GM12878 (cell line): ENCODE measurements around the gene SERHL2. TPM values are rescaled to one million over a fixed set of nuclear protein-coding genes. Genes with fewer than 3 reads are reported as not detected.
"Not testable (repeated sequence)": the region's sequence is repeated elsewhere in the genome, so short reads cannot be mapped to it uniquely, and the experiment has no call there.

Experiments used
- ATAC-seq: fragments of 200-7000 bp; cut with Tn5 transposase; 3 replicates; pipeline ENCODE4 v1.9.1; 2020; ENCODE audit warnings: mild to moderate bottlenecking, moderate library complexity
- BruUV-seq: library from RNA; stranded (reverse); fragments of 400-500 nt; replicated peaks from 2 replicates; lab custom pipeline; 2021; lab: Mats Ljungman, UMichigan
- CTCF ChIA-PET: fragments of 300-600 bp; sonication (Branson Sonifier 250); formaldehyde crosslinking; extraction: SDS; loops from one replicate; lab custom pipeline; 2021; ENCODE audit warnings: inconsistent platforms; lab: Yijun Ruan, JAX
- POLR2A ChIA-PET: fragments of 350-600 bp; formaldehyde crosslinking; extraction: SDS; loops from one replicate; lab custom pipeline; 2021; ENCODE audit warnings: inconsistent platforms; lab: Charles Lee
- RAD21 ChIA-PET: fragments of 300-600 bp; sonication (Branson Sonifier 250); formaldehyde crosslinking; loops from one replicate; lab custom pipeline; 2023; ENCODE audit warnings: antibody characterized with exemption; ENCODE audit not compliant: unreplicated experiment; lab: Charles Lee
- SMC1A ChIA-PET: fragments of 300-600 bp; sonication (Branson Sonifier 250); formaldehyde crosslinking; loops from one replicate; lab custom pipeline; 2023; ENCODE audit not compliant: unreplicated experiment, uncharacterized antibody; lab: Charles Lee
- DNase-seq: peaks from one replicate; pipeline ENCODE4 v3.0.0-alpha.2; 2011; ENCODE audit warnings: low read depth, low spot score
- FAIRE-seq: peaks from 3 replicates; lab custom pipeline; 2011; peaks lifted over from hg19 to GRCh38; lab: Jason Lieb, UNC
- H2AFZ ChIP-seq: 2 replicates; pipeline ENCODE4 v1.6.0; 2011; ENCODE audit warnings: low read depth, low read length, control low read depth; ENCODE audit not compliant: control insufficient read depth
- H3K27ac ChIP-seq: 2 replicates; pipeline ENCODE4 v1.5.1; 2011; ENCODE audit warnings: control low read depth; ENCODE audit not compliant: control insufficient read depth, insufficient read depth
- H3K27me3 ChIP-seq, 2 experiments: replicated peaks in 1 of 2; 2 replicates each; pipeline versions ENCODE4 v1.6.0 to v1.6.1; 2011; ENCODE audit warnings: low read length in 1 of 2; ENCODE audit not compliant: control insufficient read depth in 2 of 2, insufficient read depth in 2 of 2
- H3K36me3 ChIP-seq, 2 experiments: 2 replicates each; pipeline ENCODE4 v1.5.1; 2011; ENCODE audit warnings: low read length in 1 of 2; ENCODE audit not compliant: control insufficient read depth in 2 of 2, insufficient read depth in 2 of 2
- H3K4me1 ChIP-seq: 2 replicates; pipeline ENCODE4 v1.6.1; 2011; ENCODE audit warnings: mild to moderate bottlenecking, low read length, moderate library complexity, mixed read lengths; ENCODE audit not compliant: control insufficient read depth, insufficient read depth
- H3K4me2 ChIP-seq: 2 replicates; pipeline ENCODE4 v1.6.0; 2011; ENCODE audit warnings: control low read depth; ENCODE audit not compliant: control insufficient read depth, insufficient read depth
- H3K4me3 ChIP-seq: fragments of 200-600 bp; sonication (generic); 2 replicates; pipeline ENCODE4 v1.5.1; 2016
- H3K79me2 ChIP-seq: 2 replicates; pipeline ENCODE4 v1.6.0; 2011; ENCODE audit warnings: low read length; ENCODE audit not compliant: control insufficient read depth, insufficient read depth
- H3K9ac ChIP-seq: 2 replicates; pipeline ENCODE4 v1.8.0; 2011; ENCODE audit warnings: low read length, control low read depth, mixed read lengths; ENCODE audit not compliant: control insufficient read depth, insufficient read depth
- H3K9me3 ChIP-seq: replicated peaks from 3 replicates; pipeline ENCODE4 v1.5.1; 2011; ENCODE audit warnings: mild to moderate bottlenecking, low read length; ENCODE audit not compliant: control insufficient read depth, insufficient read depth
- H4K20me1 ChIP-seq: 2 replicates; pipeline ENCODE4 v1.6.0; 2011; ENCODE audit not compliant: control insufficient read depth, insufficient read depth
- BCL11A ChIP-seq: IDR thresholded peaks from 2 replicates; pipeline ENCODE4 v1.6.1; 2011; ENCODE audit warnings: low read depth, low read length
- DPF2 ChIP-seq: fragments of 450-650 bp; IDR thresholded peaks from 2 replicates; pipeline ENCODE4 v1.6.1; 2017; ENCODE audit warnings: mild to moderate bottlenecking
- FOXK2 ChIP-seq: fragments of 450-650 bp; IDR thresholded peaks from 2 replicates; pipeline ENCODE4 v1.6.1; 2017; ENCODE audit warnings: mild to moderate bottlenecking, moderate library complexity
- whole genome bisulfite sequencing: methylation state at CpG from one replicate; pipeline ENCODE4 v1.1.6; 2016; ENCODE audit warnings: low lambda C conversion rate; ENCODE audit not compliant: insufficient replicate concordance, insufficient coverage; ENCODE audit errors: missing lambda C conversion rate; 5-methylcytosine and 5-hydroxymethylcytosine counted together
- in situ Hi-C: fragments of 300-500 bp; cut with MboI; formaldehyde crosslinking; loops from 9 replicates; pipeline ENCODE4 v1.14.3; 2018; ENCODE audit warnings: mixed read lengths
- intact Hi-C: fragments of 100-400 bp; cut with micrococcal nuclease; formaldehyde crosslinking; loops from one replicate; pipeline ENCODE4 v1.14.2; 2022; ENCODE audit not compliant: unreplicated experiment
- polyA plus RNA-seq, 11 experiments: library from polyadenylated mRNA; depleted of rRNA in 4 of 11; unstranded in 6 of 11; stranded (reverse) in 5 of 11; fragments of >200 nt; fragmentation: Nextera tagmentation in 4 of 11; fragmentation: Illumina TruSeq in 1 of 11; extraction: Ambion mirVana in 4 of 11; extraction: Trizol in 1 of 11; gene quantifications; 1 replicate in 1 of 11; 2 replicates in 10 of 11; pipeline versions ENCODE4 v1.2.1 to v1.2.3, GENCODE V29; 2011 to 2016; ENCODE audit warnings: inconsistent platforms in 2 of 11, missing spikeins in 2 of 11, low read depth in 1 of 11
- total RNA-seq, 4 experiments: library from RNA; depleted of rRNA in 3 of 4; stranded (reverse); fragments of >200 nt in 3 of 4; fragmentation: Illumina TruSeq in 1 of 4; extraction: Trizol in 1 of 4; gene quantifications; 2 replicates each; pipeline versions ENCODE4 v1.2.1 to v1.2.3, GENCODE V29; 2013 to 2021

The SERHL2 gene
- total and polyA plus RNA-seq, 10 of the 15 experiments (the other 5 are each of a cell fraction or from before 2014, with no cell fraction given) = 0.63 to 2.0 (median 1.2) TPM

DNA sequence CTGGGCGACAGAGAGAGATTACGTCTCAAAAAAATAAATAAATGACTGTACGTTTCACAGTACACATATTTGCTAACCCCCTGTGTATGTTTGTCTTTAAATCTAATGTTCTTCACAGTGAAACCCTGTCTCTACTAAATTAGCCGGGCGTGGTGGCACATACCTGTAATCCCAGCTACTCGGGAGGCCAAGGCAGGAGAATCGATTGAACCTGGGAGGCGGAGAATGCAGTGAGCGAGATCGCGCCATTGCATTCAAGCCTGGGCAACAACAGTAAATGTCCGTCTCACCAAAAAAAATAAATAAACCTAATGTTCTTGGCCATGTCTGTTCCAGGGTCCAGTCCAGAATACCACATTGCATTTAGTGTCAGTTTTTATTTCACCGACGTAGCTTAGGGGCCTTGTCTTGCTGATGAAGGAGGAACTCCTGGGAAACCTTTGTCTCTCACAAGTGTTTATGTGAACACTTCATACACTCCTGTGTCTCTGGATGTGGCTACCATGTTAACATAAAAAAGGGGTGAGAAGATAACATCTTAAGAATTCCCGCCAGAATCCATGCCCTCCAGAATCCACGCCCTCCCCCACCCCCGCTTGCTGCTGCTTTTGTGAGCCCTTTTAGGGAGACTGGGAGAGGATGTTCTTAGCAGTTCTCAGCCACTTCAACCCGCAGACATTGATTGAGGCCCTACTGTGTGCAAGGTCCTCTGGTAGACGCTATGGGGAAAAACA is 5.0 kb upstream of the SERHL2 start:
- H3K9ac ChIP-seq = no peak overlapping the region
- ChIA-PET SMC1A (interaction anchor here (1.0 kb wide), 2 partner anchors 12 to 15 kb away, joined by 3 to 5 read pairs; no protein-coding TSS in a partner anchor), CTCF (no interaction called here), POLR2A (interaction anchor here (0.8 to 1.0 kb wide), 2 partner anchors 8 to 104 kb away, joined by 3 to 7 read pairs; no protein-coding TSS in a partner anchor), RAD21 (interaction anchor here (1.9 kb wide), 1 partner anchor 16 kb away, joined by 4 read pairs; no protein-coding TSS in a partner anchor)
- no peak overlapping the region for H3K4me3 ChIP-seq
- no peak for FAIRE-seq
- no peaks in the 10 kb centered on the region for H3K9me3 ChIP-seq
- TF ChIP-seq DPF2 (0 out of 2 replicates have a peak, but pooled peaks have one; percentile 32), BCL11A (no peak)
- no peaks in the 10 kb centered on the region for H3K27me3 ChIP-seq
- no peaks in the 10 kb centered on the region for H3K36me3 ChIP-seq
- no peak overlapping the region for H2AFZ ChIP-seq
- no peaks in the 10 kb centered on the region for H4K20me1 ChIP-seq
- H3K27ac ChIP-seq = no peak overlapping the region
- DNase-seq = no peak
- ATAC-seq = no peak
- H3K79me2 ChIP-seq = no peaks in the 10 kb centered on the region
- WGBS = 83% methylated on average over 19 of the region's 19 CpGs
- intact Hi-C loops = no loop called here
- H3K4me1 ChIP-seq = peaks cover 18% of the 10 kb centered on the region
- H3K4me2 ChIP-seq = no peak overlapping the region
- no TSS peak for BruUV-seq
- in situ Hi-C loops = no loop called here

DNA sequence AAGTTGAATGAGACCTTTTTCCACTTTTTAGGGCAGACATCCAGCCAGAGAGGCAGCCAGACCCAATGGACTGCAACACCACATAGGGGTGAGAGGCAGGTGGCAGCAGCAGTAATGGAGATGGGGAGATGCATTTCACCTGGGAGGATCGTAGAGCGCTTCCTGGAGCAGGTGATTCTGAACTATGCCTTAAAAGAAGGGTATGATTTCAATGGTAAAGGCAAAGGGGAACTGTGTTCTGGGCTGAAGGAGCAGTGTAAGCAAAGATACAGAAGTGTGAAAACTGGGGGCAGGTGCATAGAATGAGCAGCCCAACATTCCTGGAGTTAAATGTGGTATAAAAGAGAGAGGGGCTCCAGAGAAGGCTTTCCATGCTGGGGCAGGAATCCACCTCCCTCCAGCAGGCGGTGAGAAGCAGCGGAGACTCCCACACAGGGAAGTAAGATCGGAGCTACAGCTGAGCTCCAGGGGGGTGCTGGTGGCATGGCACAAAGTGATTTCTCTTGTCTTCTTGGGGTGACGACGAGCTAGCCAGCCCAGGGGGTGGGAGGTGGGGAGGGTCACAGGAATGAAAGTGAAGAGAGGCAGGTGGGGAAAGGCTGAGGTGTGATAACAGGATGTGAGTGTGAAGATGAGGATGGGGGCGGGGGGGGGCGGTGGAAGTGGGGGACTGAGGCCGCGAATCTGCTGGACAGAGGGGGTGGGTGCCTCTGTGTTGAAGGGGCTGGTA is 4.3 kb upstream of the SERHL2 start:
- Histone ChIP-seq H4K20me1 (no peaks in the 10 kb centered on the region), H3K4me1 (peaks cover 21% of the 10 kb centered on the region), H2AFZ (no peak overlapping the region), H3K4me2 (no peak overlapping the region), H3K9ac (no peak overlapping the region), H3K27me3 (no peaks in the 10 kb centered on the region), H3K36me3 (no peaks in the 10 kb centered on the region), H3K27ac (no peak overlapping the region), H3K4me3 (no peak overlapping the region), H3K79me2 (no peaks in the 10 kb centered on the region), H3K9me3 (no peaks in the 10 kb centered on the region)
- RAD21 ChIA-PET = interaction anchor here (1.9 kb wide), 1 partner anchor 17 kb away, joined by 4 read pairs; no protein-coding TSS in a partner anchor
- 70% methylated on average over 9 of the region's 11 CpGs for WGBS
- DNase-seq (no peak), FAIRE-seq (no peak), ATAC-seq (no peak)
- TF ChIP-seq FOXK2 = no peak
- POLR2A ChIA-PET = interaction anchor here (0.5 to 1.0 kb wide), 3 partner anchors 8 to 105 kb away, joined by 3 to 7 read pairs (median 3); no protein-coding TSS in a partner anchor
- SMC1A ChIA-PET = interaction anchor here (0.6 to 3.4 kb wide), 3 partner anchors 16 to 467 kb away, joined by 3 to 13 read pairs (median 4); no protein-coding TSS in a partner anchor
- intact Hi-C loops = loop anchor here (5.0 kb wide), 1 partner anchor 582 kb away; the partner anchor contains the start of gene SEPTIN3
- BruUV-seq = no TSS peak
- CTCF ChIA-PET = interaction anchor here (1.2 to 1.4 kb wide), 2 partner anchors 11 to 16 kb away, joined by 4 to 6 read pairs; no protein-coding TSS in a partner anchor
- in situ Hi-C loops = no loop called here

DNA sequence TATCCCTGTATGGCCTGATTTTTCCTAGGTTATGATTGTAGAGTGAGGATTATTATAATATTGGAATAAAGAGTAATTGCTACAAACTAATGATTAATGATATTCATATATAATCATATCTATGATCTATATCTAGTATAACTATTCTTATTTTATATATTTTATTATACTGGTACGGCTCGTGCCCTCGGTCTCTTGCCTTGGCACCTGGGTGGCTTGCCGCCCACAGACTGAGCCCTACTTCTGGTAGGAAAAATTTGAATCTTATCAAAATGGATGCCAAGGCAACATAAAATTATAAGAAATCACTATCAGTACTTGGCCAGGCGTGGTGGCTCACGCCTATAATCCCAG is 1.5 kb upstream of the SERHL2 start:
- intact Hi-C loops = loop anchor here (2.0 to 5.0 kb wide), 2 partner anchors 19 to 585 kb away; partner anchors contain the start of gene SEPTIN3
- WGBS = 49% methylated on average over 6 of the region's 6 CpGs

More for the DNA sequence above, 1.5 kb upstream of the SERHL2 start:
- H3K36me3 ChIP-seq, H3K27me3 ChIP-seq, H3K79me2 ChIP-seq, H3K9me3 ChIP-seq, H3K27ac ChIP-seq, H3K4me3 ChIP-seq, FAIRE-seq, H2AFZ ChIP-seq, ATAC-seq, DNase-seq, BruUV-seq, H3K9ac ChIP-seq, in situ Hi-C loops, H4K20me1 ChIP-seq: not testable (repeated sequence)
- CTCF ChIA-PET = interaction anchor here (1.2 to 2.1 kb wide), 3 partner anchors 16 to 79 kb away, joined by 4 to 8 read pairs (median 5); no protein-coding TSS in a partner anchor
- POLR2A ChIA-PET = interaction anchor here (1.4 kb wide), 1 partner anchor 19 kb away, joined by 5 read pairs; no protein-coding TSS in a partner anchor
- RAD21 ChIA-PET = interaction anchor here (1.4 kb wide), 1 partner anchor 18 kb away, joined by 5 read pairs; no protein-coding TSS in a partner anchor
- H3K4me1 ChIP-seq = peaks cover 21% of the 10 kb centered on the region
- H3K4me2 ChIP-seq = peak overlapping the region; percentile 59; the same call in 1 of the 2 replicates
- SMC1A ChIA-PET = interaction anchor here (1.2 to 3.4 kb wide), 3 partner anchors 16 to 35 kb away, joined by 3 to 13 read pairs (median 5); no protein-coding TSS in a partner anchor
